Measurements from ENCODE around the gene ALKAL2.

Gene ALKAL2

DNA sequence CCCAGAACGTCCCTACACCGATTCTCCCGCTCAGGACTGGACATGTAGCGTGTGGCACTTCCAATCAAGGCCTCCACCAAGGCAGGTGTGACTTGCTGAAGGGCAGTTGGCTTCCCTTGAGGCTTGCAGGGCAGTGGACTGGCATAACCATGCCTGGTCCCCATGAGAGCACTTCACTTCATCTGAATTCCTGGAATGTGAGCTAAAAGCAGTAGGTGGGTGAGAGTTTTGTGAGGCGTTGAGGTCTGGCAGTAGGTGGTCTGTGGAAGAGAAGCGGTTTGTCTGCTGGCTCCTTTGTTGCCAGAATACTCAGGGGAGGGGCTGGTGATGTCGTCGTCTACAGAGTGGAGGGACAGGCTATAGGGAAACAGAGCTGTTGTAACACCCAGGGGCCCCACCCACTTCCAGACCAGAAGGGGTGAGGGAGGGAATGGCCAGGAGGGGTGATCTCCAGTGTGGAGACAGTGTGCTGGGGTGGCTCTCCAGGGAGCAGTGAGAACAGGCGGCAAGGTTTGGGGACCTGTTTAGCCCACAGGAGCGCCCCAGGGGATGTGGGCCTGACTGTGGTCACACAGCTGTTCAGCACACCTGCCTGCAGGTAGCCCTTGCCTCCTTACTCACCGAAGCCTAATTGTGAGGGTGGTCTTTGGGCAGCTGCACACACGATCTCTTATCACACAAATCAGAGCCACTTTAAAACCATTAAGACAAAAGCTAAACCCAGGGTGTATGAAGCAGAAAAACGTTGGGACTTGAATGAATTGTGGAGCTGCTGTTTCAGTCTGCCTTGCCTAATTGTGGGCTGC is 21.5 kb upstream of the ALKAL2 start:
- TF ChIP-seq TAF1 (IDR thresholded peaks at IDR 0.05; ENCODE audit: low read depth) (no peak), CREB1 (IDR thresholded peaks at IDR 0.05; ENCODE audit: low read depth) (no peak), EP300 (IDR thresholded peaks at IDR 0.05; ENCODE audit: borderline replicate concordance) (no peak), YY1 (IDR thresholded peaks at IDR 0.05; ENCODE audit: low read depth) (no peak), RAD21 (IDR thresholded peaks at IDR 0.05; ENCODE audit: low read depth) (no peak), FOXM1 (IDR thresholded peaks at IDR 0.05; ENCODE audit: borderline replicate concordance, low read depth) (no peak), ZBTB7A (IDR thresholded peaks at IDR 0.05; ENCODE audit: low read depth) (no peak), USF1 (IDR thresholded peaks at IDR 0.05) (no peak)
- TF ChIP-seq, protein P1, sequence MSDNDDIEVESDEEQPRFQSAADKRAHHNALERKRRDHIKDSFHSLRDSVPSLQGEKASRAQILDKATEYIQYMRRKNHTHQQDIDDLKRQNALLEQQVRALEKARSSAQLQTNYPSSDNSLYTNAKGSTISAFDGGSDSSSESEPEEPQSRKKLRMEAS (IDR thresholded peaks at IDR 0.05): no peak

GRCh38 chr2:305366-305765 is 17.5 kb upstream of the ALKAL2 start:
- TF ChIP-seq TAF1 (IDR thresholded peaks at IDR 0.05; ENCODE audit: low read depth) (no peak), TCF12 (IDR thresholded peaks at IDR 0.05; ENCODE audit: low read depth) (no peak), USF1 (IDR thresholded peaks at IDR 0.05) (no peak), CEBPB (IDR thresholded peaks at IDR 0.05) (no peak), REST (IDR thresholded peaks at IDR 0.05; ENCODE audit: low read depth) (no peak), TEAD4 (IDR thresholded peaks at IDR 0.05) (no peak), ZBTB7A (IDR thresholded peaks at IDR 0.05; ENCODE audit: low read depth) (no peak), CREB1 (IDR thresholded peaks at IDR 0.05; ENCODE audit: low read depth) (no peak), FOXM1 (IDR thresholded peaks at IDR 0.05; ENCODE audit: borderline replicate concordance, low read depth) (no peak), EGR1 (IDR thresholded peaks at IDR 0.05) (no peak), EP300 (IDR thresholded peaks at IDR 0.05; ENCODE audit: borderline replicate concordance) (no peak), RAD21 (IDR thresholded peaks at IDR 0.05; ENCODE audit: low read depth) (no peak), YY1 (IDR thresholded peaks at IDR 0.05; ENCODE audit: low read depth) (no peak), NFIC (IDR thresholded peaks at IDR 0.05) (no peak)
- TF ChIP-seq, protein P1 (IDR thresholded peaks at IDR 0.05): no peak

DNA sequence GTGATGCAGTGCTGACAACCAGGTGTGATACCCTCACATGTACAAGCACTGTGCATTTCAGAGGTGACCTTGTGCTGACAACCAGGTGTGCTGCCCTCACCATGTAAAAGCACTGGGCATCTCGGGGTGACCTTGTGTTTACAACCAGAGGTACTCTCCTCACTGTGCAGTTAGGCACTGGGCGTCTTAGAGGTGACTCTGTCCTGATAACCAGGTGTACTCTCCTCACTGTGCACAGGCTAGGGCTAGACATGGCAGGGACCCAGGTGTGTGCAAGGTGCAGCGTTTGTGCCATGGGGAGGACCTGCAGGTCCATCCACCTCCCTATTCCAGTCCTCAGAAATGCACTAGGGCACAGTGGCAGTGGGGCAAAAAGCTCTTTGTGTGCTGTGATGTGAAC is 8.5 kb upstream of the ALKAL2 start:
- no peak for TF ChIP-seq CREB1 (IDR thresholded peaks at IDR 0.05; ENCODE audit: low read depth)
- no peak for TF ChIP-seq TCF12 (IDR thresholded peaks at IDR 0.05; ENCODE audit: low read depth)
- TF ChIP-seq, protein P1 (IDR thresholded peaks at IDR 0.05): no peak
- TF ChIP-seq ZBTB7A (IDR thresholded peaks at IDR 0.05; ENCODE audit: low read depth): no peak
- TF ChIP-seq TAF1 (IDR thresholded peaks at IDR 0.05; ENCODE audit: low read depth): no peak
- TF ChIP-seq CEBPB (IDR thresholded peaks at IDR 0.05): no peak
- no peak for TF ChIP-seq USF1 (IDR thresholded peaks at IDR 0.05)

DNA sequence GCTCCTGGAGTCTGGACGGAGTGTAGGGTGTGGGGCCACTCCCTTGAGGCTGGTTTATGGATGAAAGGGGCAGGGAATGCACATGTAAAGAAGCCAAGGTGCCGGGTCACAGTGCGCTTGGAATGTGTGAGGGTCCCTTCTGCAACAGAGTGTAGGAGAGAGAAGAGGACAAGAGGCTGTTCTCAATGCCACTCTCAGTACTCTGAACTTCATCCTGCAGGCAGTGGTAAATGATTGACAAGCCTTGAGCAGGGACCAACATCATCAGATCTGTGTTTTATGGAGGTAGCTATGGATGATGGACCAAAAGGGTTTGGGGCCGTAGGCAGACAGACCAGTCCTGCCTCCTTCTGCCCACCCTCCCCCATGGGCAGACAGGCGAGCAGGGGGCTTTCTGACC is 7.2 kb upstream of the ALKAL2 start:
- TF ChIP-seq TEAD4 (IDR thresholded peaks at IDR 0.05) (no peak), TCF12 (IDR thresholded peaks at IDR 0.05; ENCODE audit: low read depth) (no peak), EGR1 (IDR thresholded peaks at IDR 0.05) (no peak), USF1 (IDR thresholded peaks at IDR 0.05) (no peak), ZBTB7A (IDR thresholded peaks at IDR 0.05; ENCODE audit: low read depth) (no peak), YY1 (IDR thresholded peaks at IDR 0.05; ENCODE audit: low read depth) (no peak), TAF1 (IDR thresholded peaks at IDR 0.05; ENCODE audit: low read depth) (no peak), CREB1 (IDR thresholded peaks at IDR 0.05; ENCODE audit: low read depth) (no peak), RAD21 (IDR thresholded peaks at IDR 0.05; ENCODE audit: low read depth) (no peak), NFIC (IDR thresholded peaks at IDR 0.05) (no peak), REST (IDR thresholded peaks at IDR 0.05; ENCODE audit: low read depth) (no peak), CEBPB (IDR thresholded peaks at IDR 0.05) (no peak), FOXM1 (IDR thresholded peaks at IDR 0.05; ENCODE audit: borderline replicate concordance, low read depth) (no peak), EP300 (IDR thresholded peaks at IDR 0.05; ENCODE audit: borderline replicate concordance) (no peak)
- TF ChIP-seq, protein P1 (IDR thresholded peaks at IDR 0.05): no peak

Measured in Ishikawa (cell line).